Chondrocyte (in vitro differentiated cells): ENCODE data around the gene ACTA1. TPM values are rescaled to one million over a fixed set of nuclear protein-coding genes. Genes with fewer than 3 reads are reported as not detected.

ENCODE experiments used
- DNase-seq: peaks from one replicate; pipeline ENCODE4 v3.0.0; 2021; ENCODE audit warnings: mixed read lengths, low spot score
- H3K27ac Mint-ChIP-seq: one replicate; pipeline ENCODE4 v1.8.0; 2021; ENCODE audit warnings: mild to moderate bottlenecking, moderate library complexity, mixed read lengths; ENCODE audit not compliant: unreplicated experiment
- H3K27me3 Mint-ChIP-seq: 2 replicates; pipeline ENCODE4 v1.8.0; 2021; ENCODE audit warnings: low read depth, mixed read lengths
- H3K36me3 Mint-ChIP-seq: 2 replicates; pipeline ENCODE4 v1.8.0; 2021; ENCODE audit warnings: low read depth, mixed read lengths
- H3K4me1 Mint-ChIP-seq: 2 replicates; pipeline ENCODE4 v1.8.0; 2021; ENCODE audit warnings: low read depth, mild to moderate bottlenecking, mixed read lengths
- H3K4me3 Mint-ChIP-seq: one replicate; pipeline ENCODE4 v1.8.0; 2021; ENCODE audit warnings: mild to moderate bottlenecking, moderate library complexity, mixed read lengths; ENCODE audit not compliant: unreplicated experiment
- H3K9me3 Mint-ChIP-seq: 2 replicates; pipeline ENCODE4 v1.8.0; 2021; ENCODE audit warnings: low read depth, mixed read lengths
- CTCF ChIP-seq: fragments of 200-600 bp; sonication (generic); IDR thresholded peaks from 2 replicates; pipeline ENCODE4 v1.5.0; 2021; ENCODE audit warnings: antibody characterized with exemption, mild to moderate bottlenecking, moderate library complexity
- total RNA-seq: library from RNA; stranded (reverse); gene quantifications from 3 replicates; pipeline ENCODE4 v1.2.1, GENCODE V29; 2021

ACTA1 gene
- total RNA-seq, 1 donor from 2014 or later = 3.5 TPM

DNA sequence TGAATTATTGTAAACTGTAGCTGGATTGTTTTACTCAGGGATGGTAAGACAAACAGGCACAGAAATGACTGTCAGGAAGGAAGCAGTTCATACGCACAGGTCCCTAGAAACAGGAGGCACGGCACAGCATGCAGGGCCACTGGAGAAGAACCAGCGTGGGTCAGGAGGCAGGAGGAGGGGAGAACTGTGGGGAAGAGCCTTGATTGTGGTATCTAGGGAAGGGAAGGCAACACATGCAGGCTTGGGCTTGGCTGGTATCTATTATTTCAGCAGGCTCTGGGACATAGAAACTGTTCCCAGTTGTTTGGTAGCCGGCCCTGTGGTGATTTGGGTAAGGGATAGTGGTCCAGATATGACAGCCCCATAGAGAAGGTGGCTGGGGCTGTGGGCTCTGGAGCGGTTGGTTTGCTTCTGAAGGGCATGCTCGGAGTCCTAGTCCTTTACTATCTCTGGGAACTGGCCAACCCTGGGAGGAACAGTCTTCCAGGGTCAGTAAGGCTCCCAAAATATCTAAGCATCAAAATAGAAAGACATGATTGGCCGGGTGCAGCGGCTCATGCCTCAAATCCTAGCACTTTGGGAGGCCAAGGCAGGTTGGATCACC, 47.9 kb downstream of the ACTA1 start:
- Mint-ChIP-seq H3K9me3 (peaks cover 2% of the 10 kb centered on the region), H3K27ac (no peak overlapping the region), H3K4me3 (no peak overlapping the region), H3K4me1 (peaks cover 20% of the 10 kb centered on the region), H3K36me3 (no peaks in the 10 kb centered on the region), H3K27me3 (no peaks in the 10 kb centered on the region)
- no peak for TF ChIP-seq CTCF
- no peak for DNase-seq

GRCh38 chr1:229384822-229385221, 49.1 kb downstream of the ACTA1 start:
- peaks cover 2% of the 10 kb centered on the region for H3K9me3 Mint-ChIP-seq
- DNase-seq = no peak
- H3K27ac Mint-ChIP-seq = no peak overlapping the region
- H3K27me3 Mint-ChIP-seq = peaks cover 4% of the 10 kb centered on the region
- H3K36me3 Mint-ChIP-seq = no peaks in the 10 kb centered on the region
- H3K4me1 Mint-ChIP-seq = peaks cover 20% of the 10 kb centered on the region
- no peak for TF ChIP-seq CTCF
- no peak overlapping the region for H3K4me3 Mint-ChIP-seq

- Mint-ChIP-seq H3K4me1 (peaks cover 11% of the 10 kb centered on the region), H3K27ac (no peak overlapping the region), H3K27me3 (peaks cover 4% of the 10 kb centered on the region), H3K9me3 (no peaks in the 10 kb centered on the region), H3K4me3 (no peak overlapping the region), H3K36me3 (no peaks in the 10 kb centered on the region)
- DNase-seq = no peak
- TF ChIP-seq CTCF = no peak
Observed at GRCh38 chr1:229383961-229384360, 49.9 kb downstream of the ACTA1 start.

DNA sequence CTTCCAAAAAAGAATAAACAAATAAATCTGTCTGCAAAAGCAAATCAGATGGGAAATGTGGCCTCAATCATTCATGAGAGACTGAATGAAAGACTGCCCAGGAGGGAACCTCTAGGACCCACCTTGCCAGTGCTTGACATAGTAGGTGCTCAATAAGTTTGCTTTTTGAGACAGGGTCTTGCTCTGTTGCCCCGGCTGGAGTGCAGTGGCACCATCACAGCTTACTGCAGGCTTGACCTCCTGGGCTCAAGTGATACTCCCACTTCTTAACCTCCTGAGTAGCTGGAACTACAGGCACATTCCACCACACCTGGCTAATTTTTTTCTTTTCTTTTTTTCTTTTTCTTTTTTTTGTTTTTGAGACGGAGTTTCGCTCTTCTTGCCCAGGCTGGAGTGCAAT, 50.7 kb downstream of the ACTA1 start:
- Mint-ChIP-seq H3K27me3 (peaks cover 4% of the 10 kb centered on the region), H3K27ac (no peak overlapping the region), H3K4me1 (peaks cover 3% of the 10 kb centered on the region)

More for the DNA sequence above, 50.7 kb downstream of the ACTA1 start:
- Mint-ChIP-seq H3K4me3 (no peak overlapping the region), H3K36me3 (no peaks in the 10 kb centered on the region), H3K9me3 (no peaks in the 10 kb centered on the region)
- DNase-seq = no peak
- TF ChIP-seq CTCF = no peak

Other genes starting within 250 kb of the ACTA1 start
- gene RAB4A, start 163.0 kb downstream of the ACTA1 start, total RNA-seq = 43.4 to 62.4 TPM (median 58.6 TPM) in 3 replicates
- 5.4 to 8.9 TPM (median 8.9 TPM) in 3 replicates for gene CCSAP, start 91.0 kb downstream of the ACTA1 start, total RNA-seq
- gene NUP133, start 74.2 kb upstream of the ACTA1 start, total RNA-seq = 30.7 to 37.0 TPM (median 31.0 TPM) in 3 replicates
- gene ABCB10, start 124.6 kb upstream of the ACTA1 start, total RNA-seq = 19.0 to 32.3 TPM (median 32.1 TPM) in 3 replicates
- gene TAF5L, start 192.0 kb upstream of the ACTA1 start, total RNA-seq = 16.4 to 22.1 TPM (median 18.8 TPM) in 3 replicates
- gene URB2, start 192.2 kb upstream of the ACTA1 start, total RNA-seq = 7.9 to 11.7 TPM (median 8.4 TPM) in 3 replicates